Neuronal stem cell (in vitro differentiated cells): ENCODE data around the gene ATP1A2.
"Not testable (repeated sequence)": the region's sequence is repeated elsewhere in the genome, so short reads cannot be mapped to it uniquely, and the experiment has no call there.

ENCODE experiments used
- DNase-seq: peaks from one replicate; pipeline ENCODE4 v3.0.0-alpha.2; 2013; ENCODE audit warnings: low spot score
- H2AFZ ChIP-seq: one replicate; pipeline ENCODE4 v1.6.1; 2013; ENCODE audit warnings: mild to moderate bottlenecking, low read length, inconsistent platforms
- H2AK5ac ChIP-seq: 2 replicates; pipeline ENCODE4 v1.6.1; 2013; ENCODE audit warnings: low read depth, mild to moderate bottlenecking, inconsistent platforms, low read length, moderate library complexity, mixed read lengths
- H2BK120ac ChIP-seq: 2 replicates; pipeline ENCODE4 v1.6.1; 2013; ENCODE audit warnings: low read depth, mild to moderate bottlenecking, inconsistent platforms, low read length, moderate library complexity, mixed read lengths
- H2BK12ac ChIP-seq: one replicate; pipeline ENCODE4 v1.6.1; 2013; ENCODE audit warnings: low read length, inconsistent platforms
- H2BK15ac ChIP-seq: 2 replicates; pipeline ENCODE4 v1.6.1; 2013; ENCODE audit warnings: mild to moderate bottlenecking, low read length, inconsistent platforms, mixed read lengths
- H2BK5ac ChIP-seq: one replicate; pipeline ENCODE4 v1.6.1; 2013; ENCODE audit warnings: inconsistent platforms, mild to moderate bottlenecking, low read length, moderate library complexity
- H3K14ac ChIP-seq: one replicate; pipeline ENCODE4 v1.6.1; 2013; ENCODE audit warnings: low read length, inconsistent platforms
- H3K18ac ChIP-seq: 2 replicates; pipeline ENCODE4 v1.6.1; 2013; ENCODE audit warnings: low read length, inconsistent platforms
- H3K23ac ChIP-seq: 2 replicates; pipeline ENCODE4 v1.6.1; 2013; ENCODE audit warnings: low read depth, mild to moderate bottlenecking, mixed read lengths, low read length, inconsistent platforms; ENCODE audit not compliant: poor library complexity
- H3K27ac ChIP-seq: replicated peaks from 3 replicates; pipeline ENCODE4 v1.5.1; 2013; ENCODE audit warnings: low read length, inconsistent platforms
- H3K27me3 ChIP-seq, 3 experiments: 2 replicates each; pipeline ENCODE4 v1.6.1; 2013; ENCODE audit warnings: low read length in 3 of 3, mild to moderate bottlenecking in 2 of 3, inconsistent platforms in 1 of 3, low read depth in 1 of 3, mixed read lengths in 1 of 3, moderate library complexity in 1 of 3; ENCODE audit not compliant: control insufficient read depth in 3 of 3, insufficient read depth in 3 of 3
- H3K36me3 ChIP-seq, 2 donors: replicated peaks in 1 of 2; 2 replicates each; pipeline ENCODE4 v1.6.1; 2013; ENCODE audit warnings: low read length in 2 of 2; ENCODE audit not compliant: control insufficient read depth in 2 of 2, insufficient read depth in 2 of 2
- H3K4ac ChIP-seq: 2 replicates; pipeline ENCODE4 v1.6.1; 2013; ENCODE audit warnings: inconsistent platforms, mild to moderate bottlenecking, low read length, moderate library complexity
- H3K4me1 ChIP-seq, 2 donors: 1 replicate in 1 of 2; 2 replicates in 1 of 2; pipeline ENCODE4 v1.6.1; 2013; ENCODE audit warnings: low read length in 2 of 2, low read depth in 1 of 2; ENCODE audit not compliant: control insufficient read depth in 2 of 2, insufficient read depth in 1 of 2
- H3K4me2 ChIP-seq: one replicate; pipeline ENCODE4 v1.6.1; 2013; ENCODE audit warnings: mild to moderate bottlenecking, low read length, inconsistent platforms; ENCODE audit not compliant: insufficient read depth, poor library complexity, severe bottlenecking
- H3K4me3 ChIP-seq, 2 donors: 2 replicates each; pipeline ENCODE4 v1.5.1; 2013; ENCODE audit warnings: low read length in 2 of 2, mild to moderate bottlenecking in 2 of 2, inconsistent platforms in 1 of 2, moderate library complexity in 1 of 2
- H3K79me1 ChIP-seq: one replicate; pipeline ENCODE4 v1.6.1; 2013; ENCODE audit warnings: low read depth, mild to moderate bottlenecking, inconsistent platforms, low read length, moderate library complexity
- H3K9ac ChIP-seq: one replicate; pipeline ENCODE4 v1.6.1; 2013; ENCODE audit warnings: mild to moderate bottlenecking, low read depth, low read length, inconsistent platforms; ENCODE audit not compliant: poor library complexity
- H3K9me3 ChIP-seq, 2 donors: replicated peaks in 1 of 2; 2 replicates each; pipeline versions ENCODE3 to v1.6.1; 2013; ENCODE audit warnings: low read length in 2 of 2, mild to moderate bottlenecking in 2 of 2, inconsistent platforms in 1 of 2, low read depth in 1 of 2, mixed read lengths in 1 of 2, moderate library complexity in 1 of 2; ENCODE audit not compliant: control insufficient read depth in 2 of 2, insufficient read depth in 1 of 2
- H4K8ac ChIP-seq: one replicate; pipeline ENCODE4 v1.6.1; 2013; ENCODE audit warnings: low read depth, mild to moderate bottlenecking, inconsistent platforms, low read length, moderate library complexity
- H4K91ac ChIP-seq: one replicate; pipeline ENCODE4 v1.6.1; 2013; ENCODE audit warnings: low read length, low read depth, mild to moderate bottlenecking, inconsistent platforms; ENCODE audit not compliant: poor library complexity
- WGBS, 2 donors: extraction: QIAGEN DNeasy Blood & Tissue Kit; methylation state at CpG; one replicate each; pipeline ENCODE4 v1.1.7; 2013; ENCODE audit warnings: missing lambda C conversion rate in 2 of 2, mixed read lengths in 1 of 2; ENCODE audit not compliant: insufficient read length in 2 of 2, insufficient replicate concordance in 1 of 2; ENCODE audit errors: extremely low coverage in 2 of 2; 5-methylcytosine and 5-hydroxymethylcytosine counted together

The ATP1A2 gene

GRCh38 chr1:160125746-160126145 lies 10.2 kb downstream of the ATP1A2 start:
- Histone ChIP-seq H3K4me1 (peaks cover 0 to 6% of the 10 kb centered on the region in 2 donors), H2BK15ac (no peak overlapping the region), H4K8ac (no peak overlapping the region), H3K14ac (no peak overlapping the region), H2AFZ (no peak overlapping the region), H2BK12ac (no peak overlapping the region), H3K9ac (no peak overlapping the region), H3K4me2 (no peak overlapping the region), H3K27me3 (no peaks in the 10 kb centered on the region), H3K27ac (no peak overlapping the region), H3K4me3 (no peak overlapping the region), H4K91ac (no peak overlapping the region), H3K23ac (no peak overlapping the region), H3K79me1 (peaks cover 4% of the 10 kb centered on the region), H3K9me3 (no peaks in the 10 kb centered on the region), H2BK5ac (no peak overlapping the region), H3K18ac (no peak overlapping the region), H2BK120ac (no peak overlapping the region), H3K4ac (no peak overlapping the region), H2AK5ac (no peak overlapping the region), H3K36me3 (peaks cover 4 to 66% of the 10 kb centered on the region in 2 donors)
- no CpG with 5 or more reads among the region's 1 CpG for WGBS, 2 donors
- DNase-seq = no peak

GRCh38 chr1:160126342-160126741 lies 10.8 kb downstream of the ATP1A2 start:
- not testable (repeated sequence) for H3K4me3 ChIP-seq, H2BK120ac ChIP-seq, H2AFZ ChIP-seq, H3K9me3 ChIP-seq, H3K4ac ChIP-seq, H3K14ac ChIP-seq, H3K18ac ChIP-seq, H2BK5ac ChIP-seq, H3K27me3 ChIP-seq, H2BK15ac ChIP-seq, H4K8ac ChIP-seq, H3K23ac ChIP-seq, H3K4me1 ChIP-seq, H2BK12ac ChIP-seq, H3K9ac ChIP-seq, DNase-seq, H2AK5ac ChIP-seq, H3K27ac ChIP-seq, H3K4me2 ChIP-seq, H3K79me1 ChIP-seq, H4K91ac ChIP-seq
- WGBS, 2 donors = no CpG with 5 or more reads among the region's 4 CpGs
- peaks cover 4 to 67% of the 10 kb centered on the region in 2 donors for H3K36me3 ChIP-seq

GRCh38 chr1:160127381-160127780 lies 11.8 kb downstream of the ATP1A2 start:
- Histone ChIP-seq H2BK5ac (no peak overlapping the region), H2AK5ac (no peak overlapping the region), H4K91ac (no peak overlapping the region), H3K18ac (no peak overlapping the region), H3K27me3 (no peaks in the 10 kb centered on the region), H3K4me2 (no peak overlapping the region), H3K14ac (no peak overlapping the region), H3K36me3 (peaks cover 4 to 72% of the 10 kb centered on the region in 2 donors), H2BK15ac (no peak overlapping the region), H3K79me1 (peaks cover 2% of the 10 kb centered on the region), H2BK120ac (no peak overlapping the region), H3K4me3 (no peak overlapping the region), H3K23ac (no peak overlapping the region), H2AFZ (no peak overlapping the region), H3K4ac (no peak overlapping the region), H3K9ac (no peak overlapping the region), H3K9me3 (no peaks in the 10 kb centered on the region), H4K8ac (no peak overlapping the region), H3K4me1 (peaks cover 0 to 6% of the 10 kb centered on the region in 2 donors), H3K27ac (no peak overlapping the region), H2BK12ac (no peak overlapping the region)
- no CpG with 5 or more reads among the region's 9 CpGs for WGBS, 2 donors
- no peak for DNase-seq

DNA sequence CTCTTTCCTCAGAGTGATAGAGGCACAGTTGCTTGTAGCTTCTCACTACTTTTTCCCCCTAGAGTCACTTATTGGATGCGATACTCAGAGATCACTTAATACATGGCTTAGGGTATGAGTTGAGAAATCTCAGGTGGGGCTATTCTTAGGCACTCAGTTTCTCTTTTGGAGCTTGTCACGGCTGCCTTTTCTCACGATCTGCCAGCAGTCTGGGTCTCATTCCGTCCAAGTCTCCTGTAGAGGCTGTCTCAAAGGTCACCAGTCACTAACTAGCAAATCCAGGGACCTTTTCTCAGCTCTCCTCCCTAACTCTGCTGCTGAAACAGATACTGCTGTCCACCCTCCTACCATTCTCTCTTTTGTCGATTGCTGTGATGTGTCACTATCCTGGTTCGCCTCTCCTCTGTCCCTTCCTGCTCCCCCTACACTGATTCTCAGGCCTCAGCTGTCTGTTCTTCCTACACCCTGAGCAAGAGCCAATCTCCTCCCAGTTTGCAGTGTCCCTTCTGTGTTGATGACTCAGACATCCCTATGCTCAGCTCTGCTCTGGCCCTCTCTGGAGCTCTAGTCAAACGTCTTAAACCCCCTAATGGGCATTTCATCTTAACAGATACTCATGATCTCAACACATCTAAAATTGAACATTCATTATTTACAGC lies 12.4 kb downstream of the ATP1A2 start:
- Histone ChIP-seq H3K36me3 (peaks cover 4 to 72% of the 10 kb centered on the region in 2 donors), H3K9ac (no peak overlapping the region), H2AK5ac (no peak overlapping the region), H3K27ac (no peak overlapping the region), H3K14ac (no peak overlapping the region), H3K4me2 (no peak overlapping the region), H3K4ac (no peak overlapping the region), H3K79me1 (peaks cover 2% of the 10 kb centered on the region), H2BK15ac (no peak overlapping the region), H4K91ac (no peak overlapping the region), H3K18ac (no peak overlapping the region), H3K23ac (no peak overlapping the region), H2BK120ac (no peak overlapping the region), H4K8ac (no peak overlapping the region), H2BK12ac (no peak overlapping the region), H2AFZ (no peak overlapping the region), H3K9me3 (no peaks in the 10 kb centered on the region), H2BK5ac (no peak overlapping the region), H3K27me3 (no peaks in the 10 kb centered on the region), H3K4me1 (peaks cover 0 to 6% of the 10 kb centered on the region in 2 donors), H3K4me3 (no peak overlapping the region)
- DNase-seq = no peak
- WGBS, 2 donors = no CpG with 5 or more reads among the region's 7 CpGs
